Endothelial cell of umbilical vein (primary cell): ENCODE measurements around the gene HPS6. TPM values are rescaled to one million over a fixed set of nuclear protein-coding genes. Genes with fewer than 3 reads are reported as not detected.

Experiments used
- BruUV-seq: library from RNA; stranded (reverse); fragments of 400-500 nt; replicated peaks from 2 replicates; lab custom pipeline; 2021; lab: Mats Ljungman, UMichigan
- CTCF ChIA-PET: fragments of 300-600, 350-600 bp; sonication (Branson Sonifier 250); formaldehyde crosslinking; loops from one replicate; lab custom pipeline; 2021; ENCODE audit warnings: antibody characterized with exemption, inconsistent platforms; lab: Charles Lee
- POLR2A ChIA-PET: fragments of 300-600, 350-600 bp; sonication (Branson Sonifier 250); formaldehyde crosslinking; loops from one replicate; lab custom pipeline; 2021; ENCODE audit warnings: antibody characterized with exemption, inconsistent platforms; lab: Charles Lee
- DNase-seq: peaks from one replicate; pipeline ENCODE4 v3.0.0-alpha.2; 2011; ENCODE audit warnings: low read depth, low spot score
- FAIRE-seq: peaks from 2 replicates; lab custom pipeline; 2011; peaks lifted over from hg19 to GRCh38; lab: Jason Lieb, UNC
- H2AFZ ChIP-seq: 2 replicates; pipeline ENCODE4 v1.6.0; 2012; ENCODE audit warnings: low read depth, low read length, control low read depth, inconsistent platforms
- H3K27ac ChIP-seq: 2 replicates; pipeline ENCODE4 v1.5.1; 2011; ENCODE audit warnings: low read depth, mild to moderate bottlenecking, control low read depth, low read length, moderate library complexity; ENCODE audit not compliant: insufficient read depth
- H3K27me3 ChIP-seq, 2 experiments: 2 replicates each; pipeline versions ENCODE4 v1.6.0 to v1.6.1; 2011; ENCODE audit warnings: low read length in 2 of 2, mixed read lengths in 1 of 2; ENCODE audit not compliant: control insufficient read depth in 2 of 2, insufficient read depth in 2 of 2
- H3K36me3 ChIP-seq, 2 experiments: 2 replicates in 1 of 2; 3 replicates in 1 of 2; pipeline ENCODE4 v1.5.1; 2011; ENCODE audit warnings: low read length in 2 of 2, mild to moderate bottlenecking in 1 of 2, moderate library complexity in 1 of 2; ENCODE audit not compliant: control insufficient read depth in 2 of 2, insufficient read depth in 2 of 2; ENCODE audit errors: extremely low read depth in 1 of 2
- H3K4me1 ChIP-seq: 3 replicates; pipeline ENCODE4 v1.5.1; 2011; ENCODE audit warnings: mild to moderate bottlenecking, low read length; ENCODE audit not compliant: control insufficient read depth, insufficient read depth; ENCODE audit errors: extremely low read depth
- H3K4me2 ChIP-seq: 2 replicates; pipeline ENCODE4 v1.6.1; 2011; ENCODE audit warnings: low read length, control low read depth, mixed read lengths; ENCODE audit not compliant: insufficient read depth
- H3K4me3 ChIP-seq, 3 experiments: fragments of 200-600 bp in 1 of 3; sonication (generic), shearing (Covaris generic) in 1 of 3; replicated peaks in 1 of 3; 2 replicates each; pipeline ENCODE4 v1.5.1; 2011 to 2016; ENCODE audit warnings: control low read depth in 3 of 3, low read length in 3 of 3, mild to moderate bottlenecking in 2 of 3, inconsistent platforms in 1 of 3, low read depth in 1 of 3, moderate library complexity in 1 of 3; ENCODE audit not compliant: insufficient read depth in 1 of 3
- H3K79me2 ChIP-seq: 2 replicates; pipeline ENCODE4 v1.6.0; 2012; ENCODE audit warnings: low read length, inconsistent platforms; ENCODE audit not compliant: control insufficient read depth, insufficient read depth
- H3K9ac ChIP-seq: replicated peaks from 2 replicates; pipeline ENCODE3; 2011; ENCODE audit warnings: low read length, control low read depth; ENCODE audit not compliant: insufficient read depth; ENCODE audit errors: extremely low read depth
- H3K9me1 ChIP-seq: replicated peaks from 3 replicates; pipeline ENCODE4 v1.6.0; 2011; ENCODE audit warnings: mild to moderate bottlenecking, low read length; ENCODE audit not compliant: control insufficient read depth, insufficient read depth; ENCODE audit errors: extremely low read depth
- H3K9me3 ChIP-seq: replicated peaks from 2 replicates; pipeline ENCODE4 v1.5.1; 2012; ENCODE audit warnings: low read length, inconsistent platforms; ENCODE audit not compliant: control insufficient read depth, insufficient read depth
- H4K20me1 ChIP-seq: replicated peaks from 2 replicates; pipeline ENCODE3; 2011; ENCODE audit warnings: mild to moderate bottlenecking, low read length; ENCODE audit not compliant: control insufficient read depth, insufficient read depth; ENCODE audit errors: extremely low read depth
- CTCF ChIP-seq, 2 donors: IDR thresholded peaks; 1 replicate in 1 of 2; 2 replicates in 1 of 2; pipeline ENCODE4 v1.5.1; 2011; ENCODE audit warnings: low read length in 2 of 2, mild to moderate bottlenecking in 2 of 2, moderate library complexity in 2 of 2, control low read depth in 1 of 2, inconsistent platforms in 1 of 2, low read depth in 1 of 2; ENCODE audit not compliant: insufficient read depth in 1 of 2; ENCODE audit errors: extremely low read depth in 1 of 2
- EZH2 ChIP-seq: IDR thresholded peaks from 2 replicates; pipeline ENCODE4 v1.6.1; 2012; ENCODE audit warnings: borderline replicate concordance, low read depth, mild to moderate bottlenecking, moderate library complexity, low read length, inconsistent platforms; ENCODE audit not compliant: severe bottlenecking
- FOS ChIP-seq: IDR thresholded peaks from 2 replicates; pipeline ENCODE4 v1.6.1; 2011; ENCODE audit warnings: mild to moderate bottlenecking, low read length, moderate library complexity, borderline replicate concordance; ENCODE audit not compliant: insufficient read depth
- GATA2 ChIP-seq: IDR thresholded peaks from 2 replicates; pipeline ENCODE4 v1.7.0; 2011; ENCODE audit warnings: low read depth, mild to moderate bottlenecking, moderate library complexity, mixed read lengths, low read length; ENCODE audit not compliant: insufficient read length, insufficient read depth
- JUN ChIP-seq: IDR thresholded peaks from 2 replicates; pipeline ENCODE4 v1.6.1; 2011; ENCODE audit warnings: borderline replicate concordance, low read depth; ENCODE audit not compliant: insufficient read length, insufficient read depth
- MYC ChIP-seq: IDR thresholded peaks from one replicate; pipeline ENCODE4 v1.6.1; 2011; ENCODE audit warnings: mild to moderate bottlenecking, low read depth, low read length
- POLR2A ChIP-seq: IDR thresholded peaks from 2 replicates; pipeline ENCODE4 v1.6.1; 2012; ENCODE audit warnings: low read depth, mild to moderate bottlenecking, control low read depth, low read length
- POLR2AphosphoS5 ChIP-seq: IDR thresholded peaks from 2 replicates; pipeline ENCODE4 v1.6.1; 2012; ENCODE audit warnings: low read depth, mild to moderate bottlenecking, control low read depth, low read length, moderate library complexity; ENCODE audit not compliant: insufficient read depth
- dilution Hi-C: fragments of 300-500 bp; cut with MboI; formaldehyde crosslinking; loops from one replicate; pipeline ENCODE4 v1.15.0; 2019; ENCODE audit warnings: low sequenced_read_pairs; ENCODE audit not compliant: extremely low pct_ligation_motif_present
- intact Hi-C: fragments of 100-400 bp; cut with micrococcal nuclease; formaldehyde crosslinking; loops from one replicate; pipeline ENCODE4 v1.10.0; 2022
- polyA plus RNA-seq, 4 experiments: library from polyadenylated mRNA; depleted of rRNA in 3 of 4; stranded (reverse) in 3 of 4; unstranded in 1 of 4; fragments of >200 nt; gene quantifications; 2 replicates each; pipeline versions ENCODE4 v1.2.1 to v1.2.3, GENCODE V29; 2011 to 2012; ENCODE audit warnings: missing spikeins in 1 of 4
- total RNA-seq: library from RNA; stranded (reverse); gene quantifications from 2 replicates; pipeline ENCODE4 v1.2.3, GENCODE V29; 2021
- TF ChIP-seq, protein P1 (sequence below): IDR thresholded peaks from 2 replicates; pipeline ENCODE4 v1.6.1; 2011; ENCODE audit not compliant: insufficient read depth, insufficient read length

The HPS6 gene
- total and polyA plus RNA-seq, 2 donors (not counting 3 experiments of a cell fraction or from before 2014, with no cell fraction given), result 9.3 to 18.5 TPM

DNA sequence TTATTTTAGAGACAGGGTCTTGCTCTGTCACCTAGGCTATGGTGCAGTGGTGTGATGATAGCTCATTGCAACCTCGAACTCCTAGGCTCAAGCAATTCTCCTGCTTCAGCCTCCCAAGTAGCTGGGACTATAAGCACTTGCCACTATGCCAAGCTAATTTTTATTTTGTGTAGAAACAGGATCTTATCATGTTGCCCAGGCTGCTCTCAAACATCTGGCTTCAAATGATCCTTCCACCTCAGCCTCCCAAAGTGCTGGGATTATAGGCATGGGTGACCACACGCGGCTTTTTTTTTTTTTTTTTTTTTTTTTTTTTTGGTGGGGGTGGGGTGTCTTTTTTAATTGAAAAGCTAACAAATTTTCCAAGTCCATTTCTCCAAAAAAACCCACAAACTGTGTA lies 18.4 kb downstream of the HPS6 start:
- H2AFZ ChIP-seq, result no peak overlapping the region
- POLR2A ChIA-PET, result interaction anchor here (0.7 kb wide), 1 partner anchor 37 kb away, joined by 10 read pairs; no protein-coding TSS in a partner anchor
- no peaks in the 10 kb centered on the region for H3K4me1 ChIP-seq
- no peak for TF ChIP-seq CTCF (IDR thresholded peaks at IDR 0.05; ENCODE audit: extremely low read depth in 1 of 2, insufficient read depth in 1 of 2, low read depth in 1 of 2, low read length in 2 of 2)
- TF ChIP-seq JUN, result no peak
- no peak for TF ChIP-seq MYC
- no peak for TF ChIP-seq FOS
- TF ChIP-seq GATA2, result no peak
- TF ChIP-seq POLR2AphosphoS5, result no peak
- TF ChIP-seq EZH2, result no peak
- no peak for TF ChIP-seq POLR2A
- TF ChIP-seq, protein P1, sequence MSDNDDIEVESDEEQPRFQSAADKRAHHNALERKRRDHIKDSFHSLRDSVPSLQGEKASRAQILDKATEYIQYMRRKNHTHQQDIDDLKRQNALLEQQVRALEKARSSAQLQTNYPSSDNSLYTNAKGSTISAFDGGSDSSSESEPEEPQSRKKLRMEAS, result no peak
- dilution Hi-C loops (no loop called here), intact Hi-C loops (no loop called here)
- no TSS peak for BruUV-seq
- H3K9me1 ChIP-seq, result no peaks in the 10 kb centered on the region
- no peak overlapping the region for H3K27ac ChIP-seq
- FAIRE-seq, result no peak
- no peaks in the 10 kb centered on the region for H3K27me3 ChIP-seq
- DNase-seq, result no peak
- no peak overlapping the region for H3K4me2 ChIP-seq
- CTCF ChIA-PET, result interaction anchor here (0.6 to 1.8 kb wide), 4 partner anchors 11 to 248 kb away, joined by 3 to 9 read pairs (median 4); no protein-coding TSS in a partner anchor
- H3K9ac ChIP-seq, result no peak overlapping the region
- H3K36me3 ChIP-seq, result no peaks in the 10 kb centered on the region
- H3K79me2 ChIP-seq, result no peaks in the 10 kb centered on the region
- H3K4me3 ChIP-seq, result no peak overlapping the region
- H4K20me1 ChIP-seq, result no peaks in the 10 kb centered on the region
- no peaks in the 10 kb centered on the region for H3K9me3 ChIP-seq
